GM12865 (cell line): ENCODE measurements around the gene FIBIN.
"Not testable (repeated sequence)": the region's sequence is repeated elsewhere in the genome, so short reads cannot be mapped to it uniquely, and the experiment has no call there.

Experiments
- DNase-seq: peaks from one replicate; pipeline ENCODE4 v3.0.0; 2010; ENCODE audit warnings: low read depth
- H3K4me3 ChIP-seq: 2 replicates; pipeline ENCODE4 v1.5.1; 2011; ENCODE audit warnings: mild to moderate bottlenecking, low read depth, low read length, control low read depth
- TF ChIP-seq, protein P1 (sequence below): IDR thresholded peaks from 2 replicates; pipeline ENCODE4 v1.5.1; 2011; ENCODE audit warnings: low read length, control low read depth, low read depth, inconsistent platforms; ENCODE audit not compliant: insufficient read depth; ENCODE audit errors: missing control alignments

The FIBIN gene

DNA sequence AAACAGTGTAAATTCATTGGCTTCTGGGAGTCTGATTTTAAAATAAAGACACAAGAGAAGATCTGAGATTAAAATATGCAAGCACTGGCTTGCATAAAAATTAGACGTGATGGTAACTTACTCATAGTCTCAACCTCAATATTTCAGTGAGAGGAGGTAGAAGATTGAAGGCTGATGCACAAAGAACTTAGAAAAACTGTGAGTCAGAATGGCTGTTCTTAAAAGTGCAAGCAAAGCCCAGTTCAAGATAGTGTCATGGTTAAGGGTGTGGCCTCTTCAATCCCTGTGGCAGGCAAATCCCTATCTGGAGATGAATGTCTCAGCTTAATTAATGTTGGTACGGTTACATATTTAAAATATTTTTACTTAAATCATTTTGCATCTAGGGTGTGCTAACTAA lies 33.6 kb upstream of the FIBIN start:
- H3K4me3 ChIP-seq, result no peak overlapping the region
- TF ChIP-seq, protein P1, sequence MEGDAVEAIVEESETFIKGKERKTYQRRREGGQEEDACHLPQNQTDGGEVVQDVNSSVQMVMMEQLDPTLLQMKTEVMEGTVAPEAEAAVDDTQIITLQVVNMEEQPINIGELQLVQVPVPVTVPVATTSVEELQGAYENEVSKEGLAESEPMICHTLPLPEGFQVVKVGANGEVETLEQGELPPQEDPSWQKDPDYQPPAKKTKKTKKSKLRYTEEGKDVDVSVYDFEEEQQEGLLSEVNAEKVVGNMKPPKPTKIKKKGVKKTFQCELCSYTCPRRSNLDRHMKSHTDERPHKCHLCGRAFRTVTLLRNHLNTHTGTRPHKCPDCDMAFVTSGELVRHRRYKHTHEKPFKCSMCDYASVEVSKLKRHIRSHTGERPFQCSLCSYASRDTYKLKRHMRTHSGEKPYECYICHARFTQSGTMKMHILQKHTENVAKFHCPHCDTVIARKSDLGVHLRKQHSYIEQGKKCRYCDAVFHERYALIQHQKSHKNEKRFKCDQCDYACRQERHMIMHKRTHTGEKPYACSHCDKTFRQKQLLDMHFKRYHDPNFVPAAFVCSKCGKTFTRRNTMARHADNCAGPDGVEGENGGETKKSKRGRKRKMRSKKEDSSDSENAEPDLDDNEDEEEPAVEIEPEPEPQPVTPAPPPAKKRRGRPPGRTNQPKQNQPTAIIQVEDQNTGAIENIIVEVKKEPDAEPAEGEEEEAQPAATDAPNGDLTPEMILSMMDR, result no peak
- no peak for DNase-seq

DNA sequence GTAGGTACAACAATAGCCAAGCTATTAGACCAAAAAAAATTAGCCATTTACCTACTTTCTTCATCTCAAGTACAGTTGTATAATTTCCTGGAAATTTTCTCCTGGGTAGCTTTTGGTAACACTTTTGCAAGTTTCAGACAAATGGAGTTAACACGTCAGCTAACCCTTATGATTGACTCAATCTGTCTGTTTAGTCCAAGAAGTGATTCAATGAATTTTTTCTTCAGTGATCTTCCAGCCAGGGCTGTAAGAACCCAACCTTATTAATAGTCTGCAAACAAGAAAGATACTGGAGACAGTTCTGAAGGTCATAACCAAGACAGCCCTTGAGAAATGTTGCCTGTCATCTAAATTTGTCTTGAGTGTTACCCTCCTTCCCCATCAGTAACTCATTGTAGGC lies 30.1 kb upstream of the FIBIN start:
- H3K4me3 ChIP-seq, result no peak overlapping the region
- no peak for DNase-seq
- TF ChIP-seq, protein P1, result no peak

DNA sequence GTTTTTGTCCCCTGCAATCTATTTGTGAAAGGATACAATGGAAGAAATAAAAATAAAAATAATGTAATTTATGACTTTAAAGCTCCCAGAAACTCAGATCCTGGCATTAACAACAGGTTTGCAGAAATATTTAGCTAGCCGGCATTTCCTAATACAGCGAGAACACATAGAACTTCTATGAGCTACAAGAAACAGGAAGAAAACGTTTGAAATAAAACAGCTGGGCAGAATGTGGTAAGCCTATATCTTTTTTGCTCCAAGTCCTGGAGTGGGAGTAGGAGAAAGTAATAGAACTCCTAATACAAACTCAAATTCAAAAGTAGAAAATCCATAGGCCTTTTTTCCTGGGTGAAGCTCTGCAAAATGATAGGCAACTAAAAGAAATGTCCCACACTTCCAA lies 29.6 kb upstream of the FIBIN start:
- no peak overlapping the region for H3K4me3 ChIP-seq
- DNase-seq, result no peak
- TF ChIP-seq, protein P1, result no peak

DNA sequence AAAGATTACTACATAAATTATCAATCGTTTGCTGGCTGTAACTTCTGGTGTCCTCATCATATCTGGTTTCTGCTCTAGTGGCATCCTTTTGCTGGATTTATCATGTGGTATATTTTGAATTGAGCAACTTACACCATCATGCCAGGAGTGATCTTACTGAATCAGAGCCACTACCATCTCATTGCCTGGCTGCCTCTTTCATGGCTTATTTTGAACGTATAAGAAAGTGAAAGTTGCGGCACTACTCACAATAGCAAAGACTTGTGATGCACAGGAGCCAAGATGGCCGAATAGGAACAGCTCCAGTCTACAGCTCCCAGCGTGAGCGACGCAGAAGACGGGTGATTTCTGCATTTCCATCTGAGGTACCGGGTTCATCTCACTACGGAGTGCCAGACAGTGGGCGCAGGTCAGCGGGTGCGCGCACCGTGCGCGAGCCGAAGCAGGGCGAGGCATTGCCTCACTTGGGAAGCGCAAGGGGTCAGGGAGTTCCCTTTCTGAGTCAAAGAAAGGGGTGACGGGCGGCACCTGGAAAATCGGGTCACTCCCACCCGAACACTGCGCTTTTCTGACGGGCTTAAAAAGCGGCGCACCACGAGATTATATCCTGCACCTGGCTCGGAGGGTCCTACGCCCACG lies 28.9 kb upstream of the FIBIN start:
- DNase-seq, H3K4me3 ChIP-seq: not testable (repeated sequence)

DNA sequence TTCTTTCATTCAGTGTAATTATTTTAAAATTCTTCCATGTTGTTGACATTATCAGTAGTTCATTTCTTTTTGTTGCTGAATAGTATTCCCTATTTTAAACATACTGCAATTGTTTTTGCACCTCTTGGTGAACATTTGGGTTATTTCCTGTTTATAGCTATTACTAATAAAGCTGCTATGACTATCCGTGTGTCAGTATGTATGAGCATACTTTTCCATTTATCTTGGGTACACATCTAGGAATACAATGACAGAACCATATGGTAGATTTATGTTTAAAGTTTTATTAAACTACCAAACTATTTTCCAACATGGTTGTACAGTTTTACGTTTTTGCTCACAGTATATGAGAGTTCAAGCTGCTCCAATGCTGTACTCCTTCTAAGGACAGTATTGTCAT lies 22.0 kb upstream of the FIBIN start:
- TF ChIP-seq, protein P1, result no peak
- DNase-seq, result no peak
- no peak overlapping the region for H3K4me3 ChIP-seq

DNA sequence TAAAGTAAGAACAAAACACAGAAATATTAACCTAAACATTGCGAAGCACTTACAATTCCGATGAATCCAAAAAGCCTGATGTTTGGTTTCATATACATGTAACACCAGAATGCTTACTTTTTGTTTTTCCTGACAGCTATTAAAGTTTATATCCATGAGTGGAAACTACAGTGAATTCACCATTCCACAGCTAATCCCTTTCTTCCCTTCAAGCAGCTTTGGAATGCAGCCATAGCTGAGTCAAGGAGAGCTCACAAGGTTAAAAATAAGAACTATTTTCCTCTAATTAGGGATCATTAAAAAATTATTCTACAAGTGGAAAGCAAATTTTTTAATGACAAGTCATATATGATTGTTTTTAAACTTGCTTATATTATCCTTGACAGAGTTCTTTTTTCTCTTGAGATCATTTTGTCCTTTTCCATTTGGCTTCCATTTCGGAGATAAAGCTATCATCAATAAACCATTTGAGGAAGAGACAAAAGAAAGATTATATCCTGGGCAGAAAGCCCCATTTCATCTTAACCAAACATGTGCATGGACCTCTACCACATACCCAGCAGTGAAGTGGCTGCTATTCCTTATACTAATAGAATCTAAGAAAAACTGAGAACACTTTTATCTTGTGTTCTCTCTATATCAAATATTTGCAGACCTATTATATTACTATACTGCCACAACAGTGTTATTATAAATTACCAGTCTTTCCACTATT lies 19.7 kb upstream of the FIBIN start:
- H3K4me3 ChIP-seq, result no peak overlapping the region
- no peak for DNase-seq
- TF ChIP-seq, protein P1, result no peak

DNA sequence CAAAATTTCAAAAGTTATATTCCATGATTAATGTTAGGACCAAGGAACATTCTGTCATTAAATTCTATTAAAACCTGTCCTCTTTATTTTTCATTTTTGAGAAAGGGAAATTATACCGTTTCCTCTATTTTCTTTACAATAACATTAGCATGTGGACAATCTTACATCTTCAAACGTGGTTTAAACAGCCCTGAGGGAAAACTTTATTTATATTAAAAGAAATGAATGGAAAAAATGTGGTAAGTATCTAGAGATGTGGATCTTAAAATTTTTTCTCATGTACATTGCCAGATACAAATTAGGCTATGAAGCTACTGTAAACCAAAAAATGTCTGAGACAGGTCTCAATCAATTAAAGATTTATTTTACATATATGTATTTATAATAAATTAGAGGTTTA lies 18.9 kb upstream of the FIBIN start:
- TF ChIP-seq, protein P1, result no peak
- no peak for DNase-seq
- H3K4me3 ChIP-seq, result no peak overlapping the region
